Muscle of back (tissue), 11 donors: ENCODE measurements around the gene LINGO4. TPM values are rescaled to one million over a fixed set of nuclear protein-coding genes. Genes with fewer than 3 reads are reported as not detected.

ENCODE experiments used
- DNase-seq, 3 donors: peaks; one replicate each; pipeline versions ENCODE4 v3.0.0 to v3.0.0-alpha.2; 2013
- polyA plus RNA-seq, 10 donors: library from polyadenylated mRNA; unstranded; fragments of 120-200 nt; gene quantifications; one replicate each; pipeline ENCODE4 v1.2.1, GENCODE V29; 2013; ENCODE audit not compliant: insufficient read length in 10 of 10

LINGO4 gene
- polyA plus RNA-seq, 10 donors: 0.07 to 0.59 (median 0.26) TPM

DNA sequence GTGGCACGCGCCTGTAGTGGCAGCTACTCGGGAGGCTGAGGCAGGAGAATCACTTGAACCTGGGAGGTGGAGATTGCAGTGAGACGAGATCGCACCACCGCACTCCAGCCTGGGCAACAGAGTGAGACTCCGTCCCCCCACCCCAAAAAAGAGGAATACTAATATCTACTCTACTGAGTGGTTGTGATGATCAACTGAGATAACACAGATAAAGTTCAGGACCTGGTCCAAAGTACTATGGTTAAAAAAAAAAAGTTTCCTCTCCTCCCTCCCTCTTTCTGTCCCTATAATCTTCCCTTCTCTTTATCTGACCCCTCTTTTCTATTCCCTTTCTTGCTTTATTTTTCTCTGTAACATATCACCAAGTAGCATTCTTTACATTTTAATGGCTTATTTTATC is 30.4 kb upstream of the LINGO4 start:
- DNase-seq: no peak

DNA sequence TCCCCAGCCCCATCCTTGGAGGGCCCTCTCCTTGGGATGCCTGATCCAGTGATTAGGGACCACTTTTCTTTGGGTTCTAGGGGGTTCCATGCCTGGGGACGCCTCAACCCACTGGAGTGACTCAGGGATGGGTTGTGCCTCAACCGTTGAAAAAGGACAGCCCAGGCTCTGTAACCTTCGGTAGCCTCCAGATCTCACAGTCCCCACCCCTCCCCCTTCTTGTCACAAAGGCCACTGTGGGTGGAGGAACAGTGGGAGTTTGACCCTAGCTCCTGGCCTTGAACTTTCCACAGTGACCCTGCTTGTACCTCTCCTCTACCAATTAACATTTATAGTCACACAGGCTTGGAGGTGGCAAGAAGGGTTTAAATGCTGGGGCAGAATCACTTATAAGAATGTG is 29.0 kb upstream of the LINGO4 start:
- DNase-seq: no peak

DNA sequence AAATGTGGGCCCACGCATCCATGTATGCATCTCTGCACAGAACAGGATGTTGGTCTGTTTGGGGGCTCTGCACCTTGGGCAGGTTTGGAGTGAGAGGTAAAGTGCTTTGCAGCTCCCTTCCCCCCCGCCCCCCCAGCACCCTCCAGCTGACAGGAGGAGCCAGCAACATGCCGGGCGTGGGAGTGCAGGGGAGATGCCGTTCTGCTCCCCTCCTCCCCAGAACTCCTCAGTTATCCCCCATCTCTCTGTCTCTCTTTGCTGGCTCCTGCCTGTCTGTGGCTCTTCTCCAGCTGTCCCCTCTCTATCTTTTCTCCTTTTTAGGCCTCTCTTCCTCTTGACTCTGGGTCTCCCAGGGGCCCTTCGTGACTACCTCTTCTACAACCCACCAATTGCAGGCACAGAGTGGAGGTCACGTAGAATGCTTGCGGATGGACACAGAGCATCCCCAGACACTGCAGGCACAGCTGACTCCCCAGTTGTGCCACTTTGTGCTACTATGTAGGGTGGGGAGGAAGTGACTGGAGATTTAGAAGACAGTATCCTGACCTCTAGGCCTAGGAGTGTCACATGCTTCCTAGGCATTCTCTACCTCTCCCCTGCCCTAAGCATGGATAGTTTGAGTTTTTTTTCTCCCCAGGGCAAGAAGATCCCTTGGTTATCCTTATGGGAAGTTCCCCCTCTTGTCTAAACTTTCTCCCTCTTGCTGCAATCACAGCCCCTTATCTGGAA is 28.1 kb upstream of the LINGO4 start:
- no peak for DNase-seq

DNA sequence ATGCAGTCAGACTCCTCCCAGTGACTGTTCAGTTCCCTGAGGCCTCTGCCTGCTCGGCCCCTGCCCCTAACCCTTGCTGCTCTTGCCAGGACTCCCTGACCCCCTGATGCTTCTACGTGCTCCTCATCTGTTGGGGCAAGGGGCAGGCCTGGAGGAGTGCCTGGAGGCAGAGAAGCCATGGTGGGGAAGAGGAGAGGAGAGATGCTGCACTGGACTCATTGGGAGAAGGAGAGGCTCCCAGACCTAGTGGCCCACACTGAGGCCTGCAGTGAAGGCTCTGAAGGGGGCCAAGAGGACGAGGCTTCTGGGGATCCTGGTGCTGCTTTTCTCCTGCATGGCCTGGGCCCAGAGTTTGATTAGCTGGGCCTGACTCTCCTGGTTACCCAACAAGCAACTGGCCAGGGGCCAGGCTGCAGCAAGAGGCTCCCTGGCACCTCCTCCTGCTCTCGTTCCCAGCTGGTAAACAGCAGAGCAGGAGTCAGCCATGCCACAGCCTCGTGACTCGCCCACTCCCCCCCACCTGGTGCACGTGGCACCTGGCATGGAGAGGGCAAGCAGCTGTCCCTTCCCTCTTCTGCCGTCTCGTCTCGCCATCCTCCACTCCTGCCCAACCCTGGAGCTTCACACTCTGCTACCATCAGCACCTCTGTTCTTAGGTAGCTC is 27.2 kb upstream of the LINGO4 start:
- peak in 1 of 3 donors; percentile 59 for DNase-seq

DNA sequence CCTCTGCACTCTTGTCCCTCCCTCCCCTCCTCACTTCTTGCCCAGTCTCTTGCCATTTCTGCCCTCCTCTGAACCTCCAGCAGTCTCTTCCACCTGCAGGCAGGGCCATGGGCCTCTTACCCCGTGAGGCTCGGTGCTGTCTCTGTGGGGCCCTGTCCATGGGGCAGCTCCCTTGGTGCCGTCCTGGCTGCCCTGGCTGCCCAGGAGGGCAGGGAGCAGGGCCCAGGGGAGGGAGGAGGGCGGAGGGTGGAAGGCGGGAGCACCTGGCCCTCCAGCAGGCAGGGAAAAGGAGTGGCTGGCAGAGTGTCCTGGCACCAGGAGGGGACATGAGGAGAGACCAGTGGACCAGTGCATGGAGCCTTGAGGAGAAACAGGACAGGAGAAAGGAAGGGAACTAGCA is 26.4 kb upstream of the LINGO4 start, which contains the start of gene RORC:
TSS of gene RORC (minus strand) at position 198 of the 400 bp plus-strand sequence. CDS start at position 160, 38 bp downstream.
- DNase-seq: no peak

DNA sequence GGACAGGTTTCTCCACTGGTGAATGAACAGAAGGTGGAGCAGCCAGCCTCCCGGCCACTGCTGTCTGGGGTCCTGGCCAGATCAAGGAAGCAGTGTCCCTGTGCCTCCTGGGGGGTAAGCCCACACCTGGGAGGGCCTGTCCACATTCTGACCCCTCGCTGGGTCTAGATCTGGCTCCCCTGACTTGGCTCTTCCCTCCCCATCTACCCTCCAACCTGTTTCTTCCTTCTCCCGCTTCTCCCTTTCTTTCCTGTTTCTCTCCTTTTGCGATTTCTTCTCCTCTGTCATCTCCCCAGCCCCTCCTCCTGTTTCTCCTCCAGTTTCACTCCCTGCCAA is 26.0 kb upstream of the LINGO4 start:
- DNase-seq: no peak

DNA sequence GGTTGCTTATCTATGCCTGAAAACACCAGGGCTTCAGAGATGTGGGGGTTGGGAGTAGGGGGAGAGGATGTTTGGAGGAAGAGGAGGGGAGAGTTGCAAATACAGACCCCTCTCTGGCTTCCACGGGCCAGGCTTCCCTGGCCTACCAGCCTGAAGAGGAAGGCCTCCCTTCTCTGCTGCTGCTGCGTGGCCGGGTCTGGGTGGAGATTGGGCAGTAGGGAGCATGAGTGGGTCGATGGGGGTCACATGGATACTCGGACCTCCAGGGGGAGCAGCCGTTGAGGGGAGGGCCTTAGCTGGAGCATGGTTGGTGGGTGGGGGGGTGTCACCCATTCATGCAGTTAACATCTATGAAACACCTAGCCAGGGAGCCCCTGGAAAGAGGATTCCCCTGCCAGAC is 24.8 kb upstream of the LINGO4 start:
- DNase-seq: no peak

DNA sequence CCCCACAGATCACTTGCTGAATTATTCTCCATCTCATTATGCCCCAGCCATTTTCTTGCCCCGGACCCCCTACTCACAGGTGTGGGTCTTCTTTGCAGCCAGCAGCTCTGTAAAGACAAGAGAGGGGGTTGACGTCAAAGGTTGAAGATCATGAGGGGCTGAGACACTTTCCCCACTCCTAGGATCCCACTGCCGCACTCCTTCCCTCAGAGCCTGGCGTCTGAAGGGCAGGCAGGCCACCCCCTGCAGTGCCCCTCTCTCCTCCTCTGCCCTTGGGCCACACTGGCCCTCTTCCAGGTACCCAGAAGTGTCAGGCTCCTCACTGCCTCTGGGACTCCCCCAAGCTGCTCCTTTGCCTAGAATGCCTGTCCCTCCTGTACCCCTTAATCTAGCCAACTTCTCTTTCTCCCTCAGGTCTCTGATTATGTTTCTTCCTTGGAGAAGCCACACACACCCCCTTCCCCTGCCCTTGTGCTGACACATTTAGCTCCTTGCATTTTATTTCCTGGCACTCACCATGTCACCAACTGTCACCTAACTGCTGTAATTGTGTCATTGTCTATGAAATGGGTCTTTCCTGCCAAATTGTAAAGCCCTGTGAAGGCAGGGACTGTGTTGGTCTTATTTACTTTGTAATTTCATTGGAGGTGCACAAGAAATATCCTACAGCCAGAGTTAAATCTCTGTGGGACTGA is 24.3 kb upstream of the LINGO4 start:
- DNase-seq: no peak

DNA sequence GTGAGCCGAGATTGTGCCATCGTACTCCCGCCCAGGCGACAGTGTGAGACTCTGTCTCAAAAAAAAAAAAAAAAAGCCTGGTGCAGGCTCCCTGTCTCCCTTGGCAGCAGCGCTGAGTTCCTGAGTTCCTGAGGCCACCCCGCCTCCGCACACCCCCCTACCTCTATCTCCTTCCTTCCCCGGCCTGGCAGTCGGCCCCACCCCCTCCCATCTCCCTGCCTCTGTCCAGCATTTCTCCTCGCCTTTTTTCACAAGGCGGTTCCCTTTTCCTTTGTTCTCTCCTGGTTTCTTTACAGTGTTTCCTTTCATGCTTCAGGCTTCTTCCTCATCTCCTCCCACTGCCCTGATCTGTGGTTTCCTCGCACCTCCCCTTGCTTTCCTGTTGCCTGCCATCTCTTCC is 23.7 kb upstream of the LINGO4 start:
- DNase-seq: peak in 1 of 3 donors; percentile 39

DNA sequence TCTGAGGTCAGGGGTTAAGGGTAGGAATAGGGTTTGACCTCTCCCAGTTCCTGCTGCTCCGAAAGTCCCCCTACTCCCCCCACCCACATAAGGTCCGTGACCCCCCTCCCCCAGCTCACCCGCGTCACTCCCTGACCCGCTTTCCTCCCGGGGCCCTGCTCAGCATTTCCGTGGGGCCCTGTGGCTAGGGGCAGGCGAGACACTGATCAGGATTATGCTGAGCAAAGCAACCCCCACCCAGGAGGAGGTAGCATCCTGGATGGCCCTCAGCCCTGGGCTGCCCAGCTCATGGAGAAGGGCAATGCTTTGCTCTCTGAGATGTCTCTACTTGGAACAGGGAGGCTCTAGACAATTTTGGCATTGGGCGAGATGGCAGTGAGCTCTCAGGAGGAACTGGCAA is 22.6 kb upstream of the LINGO4 start:
- DNase-seq: no peak

DNA sequence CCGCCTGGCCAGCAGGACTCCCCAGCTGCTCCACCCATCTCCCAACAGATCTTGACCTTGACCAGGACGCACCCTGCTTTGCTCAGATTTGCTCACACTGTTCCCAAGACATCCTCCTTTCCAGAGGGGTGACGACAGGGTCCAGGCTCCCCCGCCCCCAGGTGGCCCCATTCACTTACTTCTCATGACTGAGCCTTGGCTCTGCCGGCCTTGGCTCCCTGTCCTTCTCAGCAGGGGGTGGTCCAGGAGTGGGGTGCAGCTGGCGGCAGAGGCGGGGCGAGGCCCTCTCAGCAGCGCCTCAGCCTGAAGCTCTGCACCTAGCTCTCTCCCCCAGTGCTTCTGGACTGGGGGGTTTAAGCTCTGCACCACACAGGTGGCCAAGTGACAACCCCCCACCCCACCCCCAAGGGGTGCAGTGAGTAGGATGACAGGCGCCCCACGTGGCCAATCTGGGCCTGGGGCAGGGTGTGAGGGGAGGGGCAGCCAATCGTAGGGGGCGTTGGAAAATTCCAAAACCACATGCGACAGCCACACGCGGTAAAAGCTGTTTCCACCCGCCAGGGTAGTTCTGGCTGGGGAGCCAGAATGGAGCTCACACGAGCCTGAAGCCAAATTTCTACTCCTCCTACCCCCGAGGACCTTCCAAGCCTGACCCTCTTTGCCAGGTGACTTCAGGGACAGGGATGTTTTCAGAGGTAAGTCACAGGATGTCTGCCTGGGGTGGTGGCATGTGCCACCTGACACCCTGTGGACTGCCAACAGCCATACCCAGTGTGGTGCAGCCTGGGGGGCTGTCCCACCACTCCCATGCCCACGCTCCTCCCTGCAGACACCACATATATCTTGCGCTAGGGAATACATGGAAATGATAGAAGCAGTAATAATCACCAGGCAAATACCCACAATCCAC is 20.8 kb upstream of the LINGO4 start:
- DNase-seq: no peak

DNA sequence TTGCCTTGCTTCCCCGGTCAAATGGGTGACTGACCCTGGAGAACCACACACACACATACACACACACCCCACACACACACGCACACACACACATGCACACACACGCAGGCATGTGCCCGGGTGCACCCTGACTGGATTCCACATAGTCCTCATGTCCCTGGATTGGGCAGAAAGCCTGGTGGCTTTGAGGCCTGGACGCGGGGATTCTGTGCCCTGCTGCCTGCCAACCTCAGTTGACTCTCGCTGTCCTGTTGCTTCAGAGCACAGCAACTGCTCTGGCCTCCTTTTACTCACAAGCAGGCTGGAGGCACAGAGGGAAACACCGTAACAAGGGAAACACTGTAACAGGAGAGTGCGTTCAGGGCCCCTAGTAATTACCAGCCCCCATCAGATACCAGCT is 20.0 kb upstream of the LINGO4 start:
- no peak for DNase-seq

DNA sequence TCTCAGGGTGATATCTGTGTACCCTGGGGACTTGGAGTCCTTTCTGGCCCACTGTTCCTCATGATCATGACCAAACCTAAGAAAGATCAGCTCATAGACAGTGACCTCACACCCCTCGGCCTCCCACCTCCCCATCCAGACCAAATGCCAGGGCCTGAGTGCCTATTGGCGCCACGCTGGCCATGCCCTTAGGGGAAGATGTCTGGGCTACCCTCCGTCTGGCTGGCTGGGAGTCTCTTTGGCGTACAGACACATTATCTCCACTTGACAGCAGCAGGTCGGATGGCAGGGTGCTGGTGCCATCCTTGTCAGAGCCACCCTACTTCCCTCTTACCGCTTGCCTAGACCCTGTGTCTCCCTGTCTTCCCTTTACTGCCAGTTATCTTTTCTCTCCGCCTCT is 18.0 kb upstream of the LINGO4 start:
- DNase-seq: no peak

DNA sequence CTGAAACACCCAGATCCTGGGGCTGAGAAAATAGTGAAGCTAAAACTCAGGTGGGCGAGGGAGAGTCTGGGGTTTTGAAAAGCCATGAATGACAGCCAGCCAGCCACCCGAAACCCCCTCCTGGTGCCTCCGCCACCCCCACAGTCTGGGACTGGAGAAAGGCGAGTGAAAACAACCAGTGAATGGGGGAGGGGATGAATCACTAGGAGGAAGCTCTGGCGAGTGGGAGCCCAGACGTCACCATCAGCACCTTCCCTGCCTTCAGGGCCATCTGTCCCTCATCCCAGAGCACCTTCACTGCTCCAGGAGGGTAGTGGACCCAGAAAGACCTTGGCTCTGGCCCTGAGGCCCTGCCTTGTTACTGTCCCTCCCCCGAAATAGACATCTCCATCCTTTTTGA is 17.2 kb upstream of the LINGO4 start:
- no peak for DNase-seq

DNA sequence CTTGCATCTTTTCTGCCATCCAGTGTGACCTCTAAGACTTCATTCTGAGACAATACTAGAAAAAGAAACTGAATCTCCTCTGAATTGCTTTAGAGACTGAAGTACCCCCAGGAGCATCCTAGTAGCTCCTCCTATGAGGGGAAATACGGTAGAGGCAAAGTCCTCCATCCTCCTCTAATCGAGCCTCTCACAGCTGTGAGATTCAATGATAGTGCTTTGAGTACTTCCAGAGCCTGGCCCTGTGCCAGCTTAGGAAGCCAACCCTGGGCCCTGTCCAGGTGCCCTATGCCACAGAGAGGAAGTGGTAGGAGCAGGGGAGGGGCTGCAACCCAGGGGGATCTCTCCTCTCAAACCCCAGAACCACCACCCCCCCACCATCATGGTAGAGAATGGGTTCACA is 15.7 kb upstream of the LINGO4 start:
- DNase-seq: no peak

DNA sequence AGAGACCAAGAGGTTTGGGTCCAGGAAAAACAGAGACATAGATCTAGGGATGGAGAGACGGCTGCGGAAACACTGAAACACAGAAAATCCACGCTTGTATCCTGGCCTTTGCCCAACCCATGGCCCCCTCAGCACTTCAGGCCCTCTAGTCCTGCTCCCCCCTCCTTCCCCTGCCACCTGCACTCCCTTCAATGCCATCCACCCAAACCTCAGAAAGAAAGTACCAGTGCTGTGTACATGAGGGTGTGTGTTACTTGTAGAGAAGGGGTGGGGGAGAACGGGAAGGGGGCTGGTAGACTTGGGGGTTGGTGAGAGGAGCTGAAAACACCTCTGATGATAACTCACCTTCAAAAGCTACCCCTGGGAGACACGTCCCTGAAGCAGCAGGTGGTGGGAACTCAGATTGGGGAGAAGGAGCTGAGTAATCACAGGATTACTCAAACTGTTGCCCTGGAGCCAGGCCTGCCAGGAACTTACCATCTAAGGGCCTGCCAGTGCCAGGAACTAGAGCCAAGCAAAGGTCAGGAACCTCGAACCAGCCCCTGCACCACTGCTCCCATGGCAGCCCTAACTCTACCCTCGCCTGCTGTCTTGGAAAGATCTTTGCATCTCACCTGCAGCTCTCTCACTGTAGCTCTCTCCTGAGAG is 14.9 kb upstream of the LINGO4 start:
- DNase-seq: no peak

DNA sequence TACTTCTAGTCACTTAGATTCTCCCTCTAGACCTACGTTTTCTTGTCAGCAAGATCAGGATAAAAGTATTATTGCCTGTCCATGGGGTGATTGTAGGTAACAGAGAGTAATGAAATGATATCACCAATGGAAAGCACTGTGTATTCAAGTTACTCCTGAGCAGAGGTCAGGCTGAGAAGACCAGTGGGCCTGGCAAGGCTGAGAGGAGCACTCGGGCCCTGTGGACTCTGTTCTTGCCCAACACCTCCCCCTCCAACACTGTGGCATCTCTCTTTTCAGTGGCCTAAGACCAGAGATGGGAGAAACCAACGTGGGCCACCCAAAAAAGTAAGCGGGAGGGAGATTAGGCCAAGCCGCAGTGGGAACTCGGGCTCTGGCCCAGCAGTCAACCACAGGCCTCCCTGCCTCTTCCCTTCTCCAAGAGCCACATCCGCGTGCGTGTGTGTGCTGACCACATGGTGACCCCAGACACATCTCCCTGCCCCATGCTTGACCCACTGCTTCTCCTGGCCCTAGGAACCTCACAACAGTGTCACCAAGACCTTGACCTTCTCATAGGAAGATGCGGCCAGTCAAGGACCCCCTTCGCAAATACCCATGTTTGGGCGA is 14.1 kb upstream of the LINGO4 start:
- DNase-seq: no peak

DNA sequence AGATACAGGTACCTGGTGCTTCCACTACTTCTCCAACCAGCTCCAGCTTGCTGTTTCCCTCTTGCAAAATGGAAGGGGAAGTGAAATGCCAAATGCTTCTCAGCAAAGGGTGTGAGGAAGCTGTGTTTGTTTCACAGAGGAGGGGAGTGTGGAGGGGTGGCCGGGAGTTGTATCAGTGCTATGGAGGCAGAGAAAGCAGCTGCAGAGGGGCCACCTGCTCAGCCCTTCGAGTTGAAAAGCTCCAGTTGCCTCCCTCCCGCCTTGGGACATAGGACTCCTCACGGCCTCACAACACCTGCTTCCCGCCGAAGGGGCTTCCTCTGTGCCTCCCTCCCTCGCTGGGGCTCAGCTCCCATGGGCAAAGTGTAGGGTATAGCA is 12.1 kb upstream of the LINGO4 start:
- peak in 1 of 3 donors; percentile 24 for DNase-seq

DNA sequence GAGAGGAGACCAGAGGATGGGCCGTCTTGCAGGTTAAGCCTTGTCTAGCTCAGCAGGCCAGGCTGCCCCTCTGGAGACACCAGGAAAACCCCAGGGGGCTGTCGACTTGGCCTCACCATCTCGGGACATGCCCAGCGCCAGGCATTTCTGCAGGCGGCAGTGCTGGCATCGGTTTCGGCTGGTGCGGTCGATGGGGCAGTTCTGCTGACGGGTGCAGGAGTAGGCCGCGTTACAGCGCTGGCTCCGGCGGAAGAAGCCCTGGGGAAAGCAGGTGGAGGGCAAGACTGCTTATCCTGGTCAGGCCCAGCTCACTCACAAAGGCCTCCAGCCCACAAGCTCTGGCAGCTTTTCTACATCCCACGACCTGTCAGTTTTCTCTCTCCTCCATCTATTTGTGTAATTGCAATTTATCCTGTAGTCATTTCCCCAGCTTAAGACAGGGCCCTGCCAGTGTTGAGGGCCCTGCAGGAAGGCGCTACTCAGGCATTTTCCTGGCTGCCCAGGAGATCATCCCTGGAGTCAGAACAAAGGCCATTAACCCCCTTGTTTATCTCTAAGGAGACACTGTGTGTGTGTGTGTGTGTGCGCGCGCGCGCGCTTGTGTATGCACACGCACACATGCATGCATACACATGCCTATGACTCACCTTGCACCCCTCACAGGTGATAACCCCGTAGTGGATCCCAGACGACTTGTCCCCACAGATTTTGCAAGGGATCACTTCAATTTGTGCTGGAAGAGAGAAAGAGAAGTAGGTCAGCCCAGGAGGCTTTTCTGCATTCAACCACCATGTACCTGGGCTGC is 11.5 kb upstream of the LINGO4 start:
- no peak for DNase-seq

DNA sequence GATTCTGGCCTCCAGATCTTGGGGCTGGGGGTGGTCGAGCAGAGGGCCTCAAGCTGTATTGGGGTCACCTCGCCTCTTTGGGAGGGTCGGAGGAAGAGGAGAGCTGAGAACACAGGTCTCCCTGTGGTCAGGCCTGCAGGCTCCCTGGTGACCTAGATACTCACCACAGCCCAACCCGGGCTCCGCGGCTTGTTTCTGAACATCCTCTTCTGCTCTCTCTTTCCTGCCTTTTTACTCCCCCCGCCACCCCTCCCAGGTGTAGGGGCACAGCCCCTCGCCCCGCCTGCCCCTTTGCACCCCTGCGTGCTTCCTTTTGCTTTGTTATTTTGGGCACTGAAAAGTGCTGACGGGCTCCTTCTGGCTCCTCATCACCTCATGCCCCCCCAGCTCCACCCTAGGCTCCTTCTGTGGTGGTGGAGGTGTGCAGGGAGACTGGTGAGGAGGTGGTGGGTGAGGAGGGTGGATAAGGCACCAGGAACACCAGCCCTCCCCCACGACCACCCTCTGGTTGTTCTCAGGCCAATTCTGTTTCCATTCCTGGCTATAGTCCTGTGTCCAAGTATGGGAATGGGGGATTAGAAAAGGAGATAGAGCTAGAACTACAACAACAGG is 10.6 kb upstream of the LINGO4 start:
- no peak for DNase-seq
